ENCODE measurements around the gene MTSS2.
A peak's percentile ranks its signal among the peaks of the same experiment; 100 is the strongest.

The MTSS2 gene

DNA sequence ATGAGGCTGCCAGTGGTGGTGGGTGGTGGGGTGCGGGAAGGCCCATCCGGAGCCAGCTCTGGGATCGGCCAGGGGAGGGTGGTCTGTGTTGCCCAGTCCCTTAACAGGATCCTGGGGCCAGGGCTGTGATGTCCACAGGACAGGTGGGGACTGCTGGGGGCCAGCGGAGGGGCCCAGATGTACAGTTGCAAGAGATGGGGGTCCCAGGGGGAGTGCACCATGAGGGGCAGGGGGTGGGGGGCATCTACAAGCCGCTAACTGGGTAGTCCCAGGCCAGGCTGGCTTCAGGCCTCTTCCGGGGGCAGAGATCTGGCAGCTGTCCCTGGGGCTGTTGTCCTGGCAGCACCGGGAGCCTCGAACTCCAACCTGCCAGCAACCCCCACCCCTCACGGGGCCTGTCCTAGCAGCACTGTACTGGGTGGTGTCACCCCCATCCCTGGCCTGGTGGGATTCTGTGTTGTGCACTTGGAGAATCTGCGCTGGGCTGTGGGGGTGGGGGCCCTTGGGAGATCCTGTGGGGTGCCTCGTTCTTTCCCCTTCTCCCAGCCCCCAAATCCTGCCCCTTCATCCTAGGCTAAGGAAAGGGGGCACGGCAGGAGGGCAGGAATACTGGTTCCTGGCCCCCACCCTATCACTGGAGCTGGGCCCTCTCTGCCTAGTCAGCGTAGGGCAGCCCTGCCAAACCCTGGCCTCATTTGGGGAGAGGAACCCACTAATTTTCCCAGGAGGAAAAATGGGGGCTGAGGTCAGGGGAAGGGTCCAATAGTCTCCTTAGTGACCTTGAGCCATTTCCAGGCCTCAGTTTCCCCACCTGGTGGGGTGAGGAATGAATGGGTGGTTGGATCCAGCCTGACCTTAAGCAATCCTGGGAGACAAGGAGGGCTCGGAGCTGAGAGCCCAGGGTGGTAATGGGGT, 1.4 kb downstream of the MTSS2 start:
- H2AFZ ChIP-seq (ENCODE audit: low read length, unreplicated experiment): no peak overlapping the region
- H3K27ac ChIP-seq (ENCODE audit: low read depth, low read length): no peak overlapping the region
- H3K36me3 ChIP-seq (ENCODE audit: insufficient read depth, low read length): no peaks in the 10 kb centered on the region
- peaks cover 53% of the 10 kb centered on the region for H3K79me2 ChIP-seq (ENCODE audit: control insufficient read depth, insufficient read depth, low read length, unreplicated experiment)
- H3K27me3 ChIP-seq (ENCODE audit: insufficient read depth, low read length): no peaks in the 10 kb centered on the region
- peak overlapping the region; percentile 98 for H3K4me3 ChIP-seq (ENCODE audit: low read depth, low read length)
- H3K4me1 ChIP-seq (ENCODE audit: control insufficient read depth, insufficient read depth, low read length, unreplicated experiment): peaks cover 45% of the 10 kb centered on the region

DNA sequence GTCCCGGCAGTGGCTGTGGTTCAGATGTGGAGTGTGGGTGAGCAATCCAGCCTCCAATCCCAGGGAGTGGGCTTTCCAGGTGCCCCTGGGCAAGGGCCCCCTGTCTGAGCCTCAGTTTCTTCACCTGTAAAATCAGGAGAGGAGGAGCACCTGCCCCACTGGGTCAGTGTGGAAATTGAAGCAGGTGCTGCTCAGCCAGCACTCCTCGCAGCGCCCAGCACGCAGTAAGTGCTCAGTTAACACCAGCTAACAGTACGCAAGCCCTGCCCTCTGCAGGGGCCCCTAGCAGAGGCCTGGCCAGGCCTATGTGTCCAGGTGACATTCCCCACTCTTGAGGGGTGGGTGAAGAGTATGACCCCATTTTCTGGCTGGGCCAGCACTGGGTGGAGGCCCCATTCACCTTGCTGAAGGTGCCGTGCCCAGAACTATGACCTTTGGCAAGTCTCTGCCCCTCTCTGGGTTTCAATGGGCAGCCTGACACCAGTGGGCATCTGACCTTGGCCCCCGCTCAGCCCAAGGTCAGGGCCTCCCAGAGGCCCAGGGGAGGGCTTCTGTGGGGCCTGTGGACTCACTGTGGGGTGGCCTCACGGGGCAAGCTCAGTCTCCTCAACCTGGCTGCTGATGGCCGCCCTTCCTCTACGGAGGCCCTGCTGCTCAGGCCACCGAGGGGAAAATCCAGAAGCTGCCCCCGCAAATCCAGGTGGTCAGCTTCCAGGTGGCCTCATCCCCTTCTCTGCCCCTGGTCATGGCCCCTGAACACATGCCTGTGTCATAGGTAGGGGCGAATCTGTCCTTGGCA, 2.5 kb downstream of the MTSS2 start:
- peaks cover 41% of the 10 kb centered on the region for H3K4me1 ChIP-seq (ENCODE audit: control insufficient read depth, insufficient read depth, low read length, unreplicated experiment)
- peak overlapping the region; percentile 98 for H3K4me3 ChIP-seq (ENCODE audit: low read depth, low read length)
- H3K79me2 ChIP-seq (ENCODE audit: control insufficient read depth, insufficient read depth, low read length, unreplicated experiment): peaks cover 53% of the 10 kb centered on the region
- no peak overlapping the region for H3K27ac ChIP-seq (ENCODE audit: low read depth, low read length)
- H3K36me3 ChIP-seq (ENCODE audit: insufficient read depth, low read length): no peaks in the 10 kb centered on the region
- no peaks in the 10 kb centered on the region for H3K27me3 ChIP-seq (ENCODE audit: insufficient read depth, low read length)
- H2AFZ ChIP-seq (ENCODE audit: low read length, unreplicated experiment): no peak overlapping the region

DNA sequence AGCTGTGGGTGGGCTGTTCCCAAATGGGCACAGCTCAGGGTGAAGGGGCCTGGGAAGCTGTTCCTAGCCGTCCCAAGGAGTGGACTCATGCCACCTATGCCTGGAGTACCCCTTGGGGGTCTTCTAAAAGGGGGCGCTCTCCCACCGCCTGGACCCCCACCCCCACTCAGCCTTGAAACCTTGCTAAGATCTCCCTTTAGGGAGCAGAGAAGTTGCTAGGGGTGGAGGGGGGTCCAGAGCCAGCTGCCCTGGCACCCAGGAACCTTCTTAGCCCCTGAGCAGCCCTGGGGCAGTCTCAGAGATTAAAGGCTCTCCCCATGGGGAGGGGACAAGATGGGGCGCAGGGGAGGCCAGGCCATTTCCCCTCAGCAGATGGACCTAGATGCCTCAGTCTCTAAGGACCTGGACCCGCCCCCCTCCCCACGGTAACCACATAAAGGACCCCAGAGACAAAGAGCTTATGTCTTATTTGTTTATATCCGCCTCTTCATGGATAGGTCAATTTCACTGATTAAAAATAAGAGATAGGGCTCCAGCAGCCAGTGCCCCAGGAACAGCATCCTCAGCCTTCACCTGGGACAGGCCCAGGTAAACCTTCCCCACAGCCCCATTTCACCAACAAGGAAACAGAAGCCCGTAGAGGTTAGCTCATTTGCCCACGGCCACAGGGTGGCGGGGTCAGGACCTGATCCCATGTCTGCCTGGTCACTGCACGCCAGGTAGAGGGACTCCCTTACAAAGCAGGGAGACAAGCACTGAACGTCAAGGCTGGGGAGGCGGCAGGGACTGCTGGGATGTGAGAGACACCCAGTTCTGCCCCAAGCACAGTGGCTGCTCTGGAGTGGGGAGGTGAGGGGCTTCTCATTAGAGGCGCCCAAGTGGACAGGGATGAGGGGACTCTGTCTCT, 3.4 kb downstream of the MTSS2 start:
- Histone ChIP-seq H3K4me1 (ENCODE audit: control insufficient read depth, insufficient read depth, low read length, unreplicated experiment) (peaks cover 32% of the 10 kb centered on the region), H3K36me3 (ENCODE audit: insufficient read depth, low read length) (peaks cover 2% of the 10 kb centered on the region; the same call in 1 of the 2 replicates), H2AFZ (ENCODE audit: low read length, unreplicated experiment) (no peak overlapping the region), H3K4me3 (ENCODE audit: low read depth, low read length) (no peak overlapping the region), H3K27ac (ENCODE audit: low read depth, low read length) (no peak overlapping the region), H3K79me2 (ENCODE audit: control insufficient read depth, insufficient read depth, low read length, unreplicated experiment) (peaks cover 53% of the 10 kb centered on the region), H3K27me3 (ENCODE audit: insufficient read depth, low read length) (no peaks in the 10 kb centered on the region)

DNA sequence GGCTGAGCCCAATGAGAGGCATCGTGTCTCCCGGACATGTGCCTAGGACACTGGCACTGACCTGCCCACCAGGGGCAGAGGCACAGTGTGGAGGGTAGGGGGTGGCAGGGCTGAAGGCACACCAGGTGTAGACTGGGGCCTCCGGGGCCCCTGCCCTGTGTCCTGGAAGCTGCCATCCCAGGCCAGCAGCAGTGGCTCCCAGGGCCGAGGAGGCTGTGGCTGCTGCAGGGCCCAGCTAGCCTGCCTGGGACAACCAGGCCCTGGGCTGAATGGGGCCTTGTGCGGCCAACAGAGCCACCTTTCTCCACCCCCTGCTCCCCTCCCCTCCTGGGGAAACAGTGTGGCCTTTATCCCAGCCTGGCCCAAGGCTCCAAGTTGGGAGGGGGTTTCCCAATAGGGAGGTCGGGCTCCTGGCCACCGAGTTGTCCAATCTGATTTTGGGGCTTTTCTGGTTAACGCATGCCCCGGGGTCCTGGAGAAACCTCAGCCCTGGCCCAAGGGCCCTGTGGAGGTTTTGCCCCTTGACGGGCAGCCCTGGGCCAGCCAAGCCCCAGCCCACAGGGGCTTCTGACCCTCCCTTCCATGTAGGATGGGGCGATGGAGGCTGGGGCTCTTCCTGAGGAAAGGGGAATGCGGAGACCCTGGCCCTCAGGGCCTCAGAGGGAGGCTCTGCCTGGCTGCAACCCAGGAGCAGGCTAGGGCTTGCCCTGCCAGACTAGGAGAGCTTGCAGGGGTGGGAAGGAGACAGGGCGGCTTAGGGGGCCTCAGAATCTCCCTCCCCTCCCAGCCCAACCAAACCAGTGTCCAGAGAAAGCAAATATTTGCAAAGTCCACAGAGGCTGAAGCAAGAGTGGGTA, 4.2 kb downstream of the MTSS2 start:
- Histone ChIP-seq H2AFZ (ENCODE audit: low read length, unreplicated experiment) (no peak overlapping the region), H3K27me3 (ENCODE audit: insufficient read depth, low read length) (no peaks in the 10 kb centered on the region), H3K27ac (ENCODE audit: low read depth, low read length) (no peak overlapping the region), H3K79me2 (ENCODE audit: control insufficient read depth, insufficient read depth, low read length, unreplicated experiment) (peaks cover 53% of the 10 kb centered on the region), H3K36me3 (ENCODE audit: insufficient read depth, low read length) (peaks cover 3% of the 10 kb centered on the region; the same call in 1 of the 2 replicates), H3K4me1 (ENCODE audit: control insufficient read depth, insufficient read depth, low read length, unreplicated experiment) (peaks cover 23% of the 10 kb centered on the region), H3K4me3 (ENCODE audit: low read depth, low read length) (no peak overlapping the region)

DNA sequence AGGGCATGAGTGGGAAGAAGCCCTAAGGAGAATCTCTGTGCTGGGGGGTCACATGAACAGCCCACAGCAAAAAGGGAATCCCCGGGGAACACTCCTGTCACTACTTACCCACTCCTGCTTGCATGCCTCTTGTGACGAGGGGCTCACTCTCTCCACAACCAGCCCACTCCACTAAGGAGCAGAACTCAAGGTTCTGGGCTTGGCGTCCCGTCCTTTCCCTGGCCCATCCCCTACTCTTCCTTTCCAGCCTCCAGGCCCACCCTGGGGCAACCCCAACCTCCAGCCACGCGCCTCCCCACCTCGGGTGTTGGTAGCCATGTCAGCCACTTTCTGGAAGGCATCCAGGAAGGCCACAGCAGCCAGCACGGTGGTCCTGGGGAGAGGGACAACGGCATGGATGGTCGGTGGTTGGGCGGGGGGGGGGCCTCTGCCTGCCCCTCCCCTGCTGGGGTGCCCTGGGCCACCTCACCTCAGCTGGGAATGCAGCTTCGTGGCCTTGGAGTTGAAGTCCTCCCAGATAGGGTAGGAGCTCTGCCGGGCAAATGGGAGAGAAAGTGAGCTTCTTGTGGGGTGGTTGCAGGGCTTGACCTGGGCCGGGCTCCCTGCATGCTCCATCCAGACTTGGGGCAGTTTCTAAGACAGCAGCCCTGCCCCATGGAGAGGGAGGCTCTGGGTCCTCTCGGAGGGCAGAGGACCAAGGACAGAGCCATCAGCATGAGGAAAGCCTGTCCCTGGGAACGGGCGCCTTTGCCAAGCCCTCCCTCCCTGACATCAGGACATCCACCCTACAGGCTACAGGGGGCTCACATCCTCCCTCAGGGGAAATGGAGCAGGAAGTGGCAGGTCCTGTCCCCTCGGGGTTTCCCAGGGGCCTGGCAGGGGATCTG, 5.1 kb downstream of the MTSS2 start:
- H3K27ac ChIP-seq (ENCODE audit: low read depth, low read length): no peak overlapping the region
- H3K4me3 ChIP-seq (ENCODE audit: low read depth, low read length): no peak overlapping the region
- peaks cover 19% of the 10 kb centered on the region for H3K4me1 ChIP-seq (ENCODE audit: control insufficient read depth, insufficient read depth, low read length, unreplicated experiment)
- peaks cover 3% of the 10 kb centered on the region; the same call in 1 of the 2 replicates for H3K36me3 ChIP-seq (ENCODE audit: insufficient read depth, low read length)
- H3K27me3 ChIP-seq (ENCODE audit: insufficient read depth, low read length): no peaks in the 10 kb centered on the region
- H3K79me2 ChIP-seq (ENCODE audit: control insufficient read depth, insufficient read depth, low read length, unreplicated experiment): peaks cover 53% of the 10 kb centered on the region
- no peak overlapping the region for H2AFZ ChIP-seq (ENCODE audit: low read length, unreplicated experiment)

DNA sequence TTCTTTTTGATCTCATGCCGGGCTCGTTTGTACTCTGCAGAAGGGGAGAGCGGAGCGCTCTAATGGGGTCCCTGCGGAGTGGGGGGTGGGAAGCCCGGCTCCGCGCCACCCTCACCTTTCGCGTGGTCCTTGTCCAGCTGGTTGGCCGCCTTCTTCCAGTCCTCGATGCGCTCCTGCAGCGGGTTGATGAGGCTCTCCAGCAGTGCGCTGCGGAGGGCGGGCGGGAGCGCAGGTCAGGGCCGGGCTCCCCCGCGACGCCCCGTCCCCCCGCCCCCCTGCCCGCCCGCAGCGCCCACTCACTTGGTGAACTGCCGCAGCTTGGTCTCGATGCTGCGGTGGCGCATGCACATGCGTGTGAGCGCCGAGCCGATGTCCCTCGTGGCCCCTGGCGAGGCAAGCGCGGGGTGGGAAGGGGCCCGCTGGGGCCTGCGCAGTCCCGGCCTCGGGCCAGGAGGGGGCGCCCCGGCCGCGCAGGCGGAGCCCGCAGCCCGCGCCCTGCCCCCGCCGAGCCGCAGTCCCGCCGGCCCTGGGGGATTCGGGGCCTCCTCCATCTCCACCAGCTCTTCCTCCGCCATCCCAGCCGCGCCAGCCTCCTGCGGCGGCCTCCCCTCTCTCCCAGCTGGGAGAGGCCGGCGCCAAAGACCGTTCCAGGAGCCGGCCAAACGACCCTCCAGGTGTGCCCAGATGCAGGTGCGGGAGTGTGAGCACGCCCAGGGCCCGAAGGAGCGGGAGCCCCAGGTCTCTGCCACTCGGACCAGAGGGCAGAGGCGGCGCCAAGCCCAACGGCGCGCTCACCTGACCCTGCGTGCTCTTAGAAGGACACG, 6.0 kb downstream of the MTSS2 start:
- H3K4me1 ChIP-seq (ENCODE audit: control insufficient read depth, insufficient read depth, low read length, unreplicated experiment): peaks cover 19% of the 10 kb centered on the region
- no peaks in the 10 kb centered on the region for H3K27me3 ChIP-seq (ENCODE audit: insufficient read depth, low read length)
- H3K4me3 ChIP-seq (ENCODE audit: low read depth, low read length): no peak overlapping the region
- H3K79me2 ChIP-seq (ENCODE audit: control insufficient read depth, insufficient read depth, low read length, unreplicated experiment): peaks cover 46% of the 10 kb centered on the region
- H3K27ac ChIP-seq (ENCODE audit: low read depth, low read length): no peak overlapping the region
- no peak overlapping the region for H2AFZ ChIP-seq (ENCODE audit: low read length, unreplicated experiment)
- H3K36me3 ChIP-seq (ENCODE audit: insufficient read depth, low read length): peaks cover 3% of the 10 kb centered on the region; the same call in 1 of the 2 replicates

DNA sequence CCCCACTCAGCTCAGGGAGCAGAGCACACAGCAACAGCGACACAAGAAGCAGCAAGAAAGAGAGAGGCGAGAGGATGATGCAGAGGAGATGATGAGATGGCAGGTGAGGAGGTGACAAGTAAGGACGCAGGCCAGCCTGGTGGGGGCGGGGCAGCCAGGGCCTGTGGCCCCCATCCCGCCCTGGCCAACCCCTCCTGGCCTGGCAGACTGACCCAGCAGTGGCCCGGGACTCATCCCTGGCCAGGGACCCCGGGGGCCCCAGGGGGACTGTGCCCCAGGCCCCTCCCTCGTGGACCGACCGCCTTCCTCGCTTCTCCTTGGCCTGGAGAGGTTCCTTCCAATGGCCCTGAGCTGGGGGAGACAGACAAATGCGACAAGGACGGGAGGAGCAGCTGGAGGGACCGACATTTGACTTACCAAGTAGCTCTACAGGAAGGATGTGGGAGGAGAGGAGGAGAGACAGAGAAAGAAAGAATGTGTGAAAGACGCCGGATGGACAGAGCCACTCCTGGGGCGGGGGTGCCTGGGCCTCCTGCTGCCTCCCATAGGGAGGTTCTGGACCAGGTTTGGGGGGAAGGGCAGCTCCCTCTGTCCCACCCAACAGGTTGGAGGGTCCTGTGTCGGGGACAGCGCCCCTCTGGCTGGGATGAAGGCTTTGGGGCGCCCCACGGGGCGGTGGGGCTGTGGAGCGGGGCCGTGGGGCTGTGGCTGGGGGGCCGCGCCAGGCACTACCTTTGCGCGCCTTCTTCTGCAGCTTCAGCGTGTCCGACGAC, 6.8 kb downstream of the MTSS2 start:
- peaks cover 5% of the 10 kb centered on the region; the same call in 1 of the 2 replicates for H3K36me3 ChIP-seq (ENCODE audit: insufficient read depth, low read length)
- no peak overlapping the region for H3K4me3 ChIP-seq (ENCODE audit: low read depth, low read length)
- no peaks in the 10 kb centered on the region for H3K27me3 ChIP-seq (ENCODE audit: insufficient read depth, low read length)

More for the DNA sequence above, 6.8 kb downstream of the MTSS2 start:
- peaks cover 38% of the 10 kb centered on the region for H3K79me2 ChIP-seq (ENCODE audit: control insufficient read depth, insufficient read depth, low read length, unreplicated experiment)
- H2AFZ ChIP-seq (ENCODE audit: low read length, unreplicated experiment): no peak overlapping the region
- peaks cover 17% of the 10 kb centered on the region for H3K4me1 ChIP-seq (ENCODE audit: control insufficient read depth, insufficient read depth, low read length, unreplicated experiment)
- no peak overlapping the region for H3K27ac ChIP-seq (ENCODE audit: low read depth, low read length)

All from ACC112 (cell line).